GM12878 (cell line): ENCODE data around the gene JDP2. TPM values are rescaled to one million over a fixed set of nuclear protein-coding genes. Genes with fewer than 3 reads are reported as not detected.
A peak's percentile ranks its signal among the peaks of the same experiment; 100 is the strongest.

ENCODE experiments used
- ATAC-seq: fragments of 200-7000 bp; cut with Tn5 transposase; 3 replicates; pipeline ENCODE4 v1.9.1; 2020; ENCODE audit warnings: mild to moderate bottlenecking, moderate library complexity
- BruUV-seq: library from RNA; stranded (reverse); fragments of 400-500 nt; replicated peaks from 2 replicates; lab custom pipeline; 2021; lab: Mats Ljungman, UMichigan
- CTCF ChIA-PET: fragments of 300-600 bp; sonication (Branson Sonifier 250); formaldehyde crosslinking; extraction: SDS; loops from one replicate; lab custom pipeline; 2021; ENCODE audit warnings: inconsistent platforms; lab: Yijun Ruan, JAX
- POLR2A ChIA-PET: fragments of 350-600 bp; formaldehyde crosslinking; extraction: SDS; loops from one replicate; lab custom pipeline; 2021; ENCODE audit warnings: inconsistent platforms; lab: Charles Lee
- RAD21 ChIA-PET: fragments of 300-600 bp; sonication (Branson Sonifier 250); formaldehyde crosslinking; loops from one replicate; lab custom pipeline; 2023; ENCODE audit warnings: antibody characterized with exemption; ENCODE audit not compliant: unreplicated experiment; lab: Charles Lee
- SMC1A ChIA-PET: fragments of 300-600 bp; sonication (Branson Sonifier 250); formaldehyde crosslinking; loops from one replicate; lab custom pipeline; 2023; ENCODE audit not compliant: unreplicated experiment, uncharacterized antibody; lab: Charles Lee
- DNase-seq: peaks from one replicate; pipeline ENCODE4 v3.0.0-alpha.2; 2011; ENCODE audit warnings: low read depth, low spot score
- FAIRE-seq: peaks from 3 replicates; lab custom pipeline; 2011; peaks lifted over from hg19 to GRCh38; lab: Jason Lieb, UNC
- H2AFZ ChIP-seq: 2 replicates; pipeline ENCODE4 v1.6.0; 2011; ENCODE audit warnings: low read depth, low read length, control low read depth; ENCODE audit not compliant: control insufficient read depth
- H3K27ac ChIP-seq: 2 replicates; pipeline ENCODE4 v1.5.1; 2011; ENCODE audit warnings: control low read depth; ENCODE audit not compliant: control insufficient read depth, insufficient read depth
- H3K27me3 ChIP-seq, 2 experiments: replicated peaks in 1 of 2; 2 replicates each; pipeline versions ENCODE4 v1.6.0 to v1.6.1; 2011; ENCODE audit warnings: low read length in 1 of 2; ENCODE audit not compliant: control insufficient read depth in 2 of 2, insufficient read depth in 2 of 2
- H3K36me3 ChIP-seq, 2 experiments: 2 replicates each; pipeline ENCODE4 v1.5.1; 2011; ENCODE audit warnings: low read length in 1 of 2; ENCODE audit not compliant: control insufficient read depth in 2 of 2, insufficient read depth in 2 of 2
- H3K4me1 ChIP-seq: 2 replicates; pipeline ENCODE4 v1.6.1; 2011; ENCODE audit warnings: mild to moderate bottlenecking, low read length, moderate library complexity, mixed read lengths; ENCODE audit not compliant: control insufficient read depth, insufficient read depth
- H3K4me2 ChIP-seq: 2 replicates; pipeline ENCODE4 v1.6.0; 2011; ENCODE audit warnings: control low read depth; ENCODE audit not compliant: control insufficient read depth, insufficient read depth
- H3K4me3 ChIP-seq: fragments of 200-600 bp; sonication (generic); 2 replicates; pipeline ENCODE4 v1.5.1; 2016
- H3K79me2 ChIP-seq: 2 replicates; pipeline ENCODE4 v1.6.0; 2011; ENCODE audit warnings: low read length; ENCODE audit not compliant: control insufficient read depth, insufficient read depth
- H3K9ac ChIP-seq: 2 replicates; pipeline ENCODE4 v1.8.0; 2011; ENCODE audit warnings: low read length, control low read depth, mixed read lengths; ENCODE audit not compliant: control insufficient read depth, insufficient read depth
- H3K9me3 ChIP-seq: replicated peaks from 3 replicates; pipeline ENCODE4 v1.5.1; 2011; ENCODE audit warnings: mild to moderate bottlenecking, low read length; ENCODE audit not compliant: control insufficient read depth, insufficient read depth
- H4K20me1 ChIP-seq: 2 replicates; pipeline ENCODE4 v1.6.0; 2011; ENCODE audit not compliant: control insufficient read depth, insufficient read depth
- CBX5 ChIP-seq: sonication (generic); IDR thresholded peaks from 2 replicates; pipeline ENCODE4 v1.6.1; 2016; ENCODE audit warnings: low read depth, moderate library complexity, mild to moderate bottlenecking, inconsistent platforms
- EED ChIP-seq: sonication (generic); IDR thresholded peaks from 2 replicates; pipeline ENCODE4 v1.6.1; 2016; ENCODE audit warnings: antibody characterized with exemption, low read depth
- EGR1 ChIP-seq, 2 experiments: IDR thresholded peaks; 1 replicate in 1 of 2; 2 replicates in 1 of 2; pipeline ENCODE4 v1.6.1; 2011 to 2012; ENCODE audit warnings: low read depth in 2 of 2, low read length in 2 of 2, borderline replicate concordance in 1 of 2, mild to moderate bottlenecking in 1 of 2, moderate library complexity in 1 of 2
- ETV6 ChIP-seq, 2 experiments: fragments of 450-650 bp in 1 of 2; IDR thresholded peaks in 1 of 2; conservative IDR thresholded peaks in 1 of 2; 2 replicates each; pipeline ENCODE4 v1.6.1; 2014; ENCODE audit warnings: antibody characterized with exemption in 1 of 2, borderline replicate concordance in 1 of 2, low read depth in 1 of 2, mild to moderate bottlenecking in 1 of 2, moderate library complexity in 1 of 2
- MEF2A ChIP-seq: IDR thresholded peaks from 2 replicates; pipeline ENCODE4 v1.6.1; 2011; ENCODE audit warnings: low read depth, mild to moderate bottlenecking, low read length, moderate library complexity; ENCODE audit not compliant: insufficient read depth
- RB1 ChIP-seq: fragments of 450-650 bp; formaldehyde crosslinking; IDR thresholded peaks from 2 replicates; pipeline ENCODE4 v1.6.1; 2017; ENCODE audit warnings: mild to moderate bottlenecking, borderline replicate concordance
- WGBS: methylation state at CpG from one replicate; pipeline ENCODE4 v1.1.6; 2016; ENCODE audit warnings: low lambda C conversion rate; ENCODE audit not compliant: insufficient replicate concordance, insufficient coverage; ENCODE audit errors: missing lambda C conversion rate; 5-methylcytosine and 5-hydroxymethylcytosine counted together
- in situ Hi-C: fragments of 300-500 bp; cut with MboI; formaldehyde crosslinking; loops from 9 replicates; pipeline ENCODE4 v1.14.3; 2018; ENCODE audit warnings: mixed read lengths
- intact Hi-C: fragments of 100-400 bp; cut with micrococcal nuclease; formaldehyde crosslinking; loops from one replicate; pipeline ENCODE4 v1.14.2; 2022; ENCODE audit not compliant: unreplicated experiment
- polyA plus RNA-seq, 11 experiments: library from polyadenylated mRNA; depleted of rRNA in 4 of 11; unstranded in 6 of 11; stranded (reverse) in 5 of 11; fragments of >200 nt; fragmentation: Nextera tagmentation in 4 of 11; fragmentation: Illumina TruSeq in 1 of 11; extraction: Ambion mirVana in 4 of 11; extraction: Trizol in 1 of 11; gene quantifications; 1 replicate in 1 of 11; 2 replicates in 10 of 11; pipeline versions ENCODE4 v1.2.1 to v1.2.3, GENCODE V29; 2011 to 2016; ENCODE audit warnings: inconsistent platforms in 2 of 11, missing spikeins in 2 of 11, low read depth in 1 of 11
- total RNA-seq, 4 experiments: library from RNA; depleted of rRNA in 3 of 4; stranded (reverse); fragments of >200 nt in 3 of 4; fragmentation: Illumina TruSeq in 1 of 4; extraction: Trizol in 1 of 4; gene quantifications; 2 replicates each; pipeline versions ENCODE4 v1.2.1 to v1.2.3, GENCODE V29; 2013 to 2021
- TF ChIP-seq, protein P1 (sequence below): fragments of 450-650 bp; IDR thresholded peaks from 2 replicates; pipeline ENCODE4 v1.6.1; 2017; ENCODE audit warnings: mild to moderate bottlenecking

Gene JDP2
- total and polyA plus RNA-seq, 10 of the 15 experiments (the other 5 are each of a cell fraction or from before 2014, with no cell fraction given): 0.71 to 21.3 (median 11.2) TPM

DNA sequence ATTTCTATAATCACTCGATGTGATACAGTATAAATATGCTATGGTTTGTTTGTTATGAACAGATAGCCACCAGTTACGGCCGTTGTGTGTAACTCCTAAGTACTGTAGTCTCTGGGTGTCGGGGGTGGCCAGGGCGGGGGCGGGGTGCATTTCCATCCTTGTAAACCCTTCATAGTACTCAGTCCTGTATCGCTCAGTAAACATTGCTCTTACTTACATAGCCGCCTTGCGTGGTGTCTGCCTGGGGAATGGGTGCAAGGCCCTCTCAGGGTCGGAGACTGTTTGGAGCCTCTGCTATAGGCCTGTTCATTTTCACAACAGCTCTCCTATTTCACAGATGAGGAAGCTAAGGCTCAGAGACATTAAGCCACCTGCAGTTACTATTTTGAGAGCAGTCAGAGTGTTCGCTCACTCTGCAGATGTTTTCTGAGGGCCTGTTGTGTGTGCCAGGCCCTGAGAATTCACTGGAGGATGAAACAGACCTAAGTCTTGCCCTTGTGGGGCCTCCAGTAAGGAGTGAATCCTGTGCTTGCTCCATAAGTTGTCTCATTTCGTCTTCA is 42.5 kb downstream of the JDP2 start:
- ChIA-PET SMC1A (interaction anchor here (0.7 to 1.8 kb wide), 2 partner anchors 16 to 44 kb away, joined by 3 to 5 read pairs; no protein-coding TSS in a partner anchor), RAD21 (interaction anchor here (1.6 kb wide), 1 partner anchor 18 kb away, joined by 9 read pairs; no protein-coding TSS in a partner anchor), CTCF (interaction anchor here (1.5 kb wide), 1 partner anchor 56 kb away, joined by 3 read pairs; no protein-coding TSS in a partner anchor), POLR2A (no interaction called here)
- peak; percentile 49 for FAIRE-seq
- Histone ChIP-seq H3K9me3 (no peaks in the 10 kb centered on the region), H4K20me1 (no peaks in the 10 kb centered on the region), H3K4me2 (no peak overlapping the region), H3K9ac (no peak overlapping the region; the same call in 1 of the 2 replicates), H3K4me1 (peaks cover 26% of the 10 kb centered on the region), H3K27me3 (no peaks in the 10 kb centered on the region), H3K79me2 (no peaks in the 10 kb centered on the region), H3K4me3 (no peak overlapping the region), H3K36me3 (peaks cover 5 to 30% of the 10 kb centered on the region in 2 experiments; a peak in 3 of 4 replicates), H3K27ac (peak overlapping the region; percentile 47), H2AFZ (no peak overlapping the region; the same call in 1 of the 2 replicates)
- no peak for ATAC-seq
- no TSS peak for BruUV-seq
- 62% methylated on average over 12 of the region's 12 CpGs for WGBS
- in situ Hi-C loops (no loop called here), intact Hi-C loops (no loop called here)
- no peak for DNase-seq
- peak in 1 of 2 experiments; percentile 72; a peak in 1 of 3 replicates for TF ChIP-seq EGR1 (IDR thresholded peaks at IDR 0.05; ENCODE audit: borderline replicate concordance in 1 of 2, low read depth in 2 of 2, low read length in 2 of 2)
- TF ChIP-seq ETV6 (conservative IDR thresholded peaks at IDR 0.05 in 1 of 2, IDR thresholded peaks at IDR 0.05 in 1 of 2; ENCODE audit: borderline replicate concordance in 1 of 2, low read depth in 1 of 2): 0 out of 4 replicates have a peak, but pooled peaks of 1 of the 2 experiments have one; percentile 41
- TF ChIP-seq CBX5: 0 out of 2 replicates have a peak, but pooled peaks have one; percentile 35
- TF ChIP-seq RB1: no peak
- TF ChIP-seq EED: 0 out of 2 replicates have a peak, but pooled peaks have one; percentile 19
- TF ChIP-seq MEF2A: peak; percentile 43; the same call in 1 of the 2 replicates
- TF ChIP-seq, protein P1, sequence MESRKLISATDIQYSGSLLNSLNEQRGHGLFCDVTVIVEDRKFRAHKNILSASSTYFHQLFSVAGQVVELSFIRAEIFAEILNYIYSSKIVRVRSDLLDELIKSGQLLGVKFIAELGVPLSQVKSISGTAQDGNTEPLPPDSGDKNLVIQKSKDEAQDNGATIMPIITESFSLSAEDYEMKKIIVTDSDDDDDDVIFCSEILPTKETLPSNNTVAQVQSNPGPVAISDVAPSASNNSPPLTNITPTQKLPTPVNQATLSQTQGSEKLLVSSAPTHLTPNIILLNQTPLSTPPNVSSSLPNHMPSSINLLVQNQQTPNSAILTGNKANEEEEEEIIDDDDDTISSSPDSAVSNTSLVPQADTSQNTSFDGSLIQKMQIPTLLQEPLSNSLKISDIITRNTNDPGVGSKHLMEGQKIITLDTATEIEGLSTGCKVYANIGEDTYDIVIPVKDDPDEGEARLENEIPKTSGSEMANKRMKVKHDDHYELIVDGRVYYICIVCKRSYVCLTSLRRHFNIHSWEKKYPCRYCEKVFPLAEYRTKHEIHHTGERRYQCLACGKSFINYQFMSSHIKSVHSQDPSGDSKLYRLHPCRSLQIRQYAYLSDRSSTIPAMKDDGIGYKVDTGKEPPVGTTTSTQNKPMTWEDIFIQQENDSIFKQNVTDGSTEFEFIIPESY: no peak
